AG10803 (cell line): ENCODE measurements around the gene KIF26A.
"Not testable (repeated sequence)": the region's sequence is repeated elsewhere in the genome, so short reads cannot be mapped to it uniquely, and the experiment has no call there.

Experiments
- DNase-seq: peaks from one replicate; pipeline ENCODE4 v3.0.0; 2010; ENCODE audit warnings: low read depth
- H3K4me3 ChIP-seq: 2 replicates; pipeline ENCODE4 v1.5.1; 2011; ENCODE audit warnings: mild to moderate bottlenecking, low read length, control low read depth
- TF ChIP-seq, protein P1 (sequence below): conservative IDR thresholded peaks from 2 replicates; pipeline ENCODE4 v1.5.1; 2011; ENCODE audit warnings: mild to moderate bottlenecking, low read length, control low read depth, inconsistent platforms

The KIF26A gene

DNA sequence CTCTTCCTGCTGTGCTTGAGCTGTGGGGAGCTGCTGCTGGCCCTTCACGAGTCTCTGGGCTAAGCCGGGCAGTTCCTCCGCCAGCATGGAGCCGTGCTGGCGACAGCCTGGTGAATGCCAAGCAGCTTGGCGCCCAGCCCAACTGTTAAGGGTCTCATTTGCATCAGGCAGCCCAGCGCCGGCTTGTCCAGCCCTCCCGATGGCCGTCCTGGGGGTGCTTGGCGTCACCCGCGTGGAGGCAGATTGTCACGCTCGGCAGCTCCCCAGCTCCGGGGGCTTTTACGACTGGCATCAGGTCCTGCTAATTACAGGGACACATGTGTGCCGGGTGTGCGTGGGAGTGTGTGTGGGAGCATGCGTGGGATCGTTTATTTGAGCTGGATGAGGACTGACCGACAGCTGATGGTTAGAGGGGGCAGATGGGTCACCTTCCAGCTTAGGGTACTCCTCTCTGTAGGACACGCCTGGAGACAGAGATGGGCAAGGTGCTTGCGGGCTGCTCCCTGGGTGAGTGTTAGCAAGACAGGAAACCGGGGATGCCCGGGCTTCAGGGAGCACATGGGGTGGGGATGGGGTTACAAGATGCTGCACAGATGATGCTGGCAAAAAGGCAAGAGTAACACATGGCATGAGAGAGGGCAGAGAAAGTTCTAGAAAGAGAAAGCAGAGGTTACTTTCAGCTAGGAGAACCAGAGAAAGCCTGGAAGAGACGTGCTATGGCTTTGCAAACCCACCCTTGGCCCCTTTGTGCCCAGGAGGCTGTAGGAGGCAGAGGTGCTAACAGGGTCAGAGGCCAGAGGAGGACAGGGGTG, 64.1 kb downstream of the KIF26A start:
- TF ChIP-seq, protein P1, sequence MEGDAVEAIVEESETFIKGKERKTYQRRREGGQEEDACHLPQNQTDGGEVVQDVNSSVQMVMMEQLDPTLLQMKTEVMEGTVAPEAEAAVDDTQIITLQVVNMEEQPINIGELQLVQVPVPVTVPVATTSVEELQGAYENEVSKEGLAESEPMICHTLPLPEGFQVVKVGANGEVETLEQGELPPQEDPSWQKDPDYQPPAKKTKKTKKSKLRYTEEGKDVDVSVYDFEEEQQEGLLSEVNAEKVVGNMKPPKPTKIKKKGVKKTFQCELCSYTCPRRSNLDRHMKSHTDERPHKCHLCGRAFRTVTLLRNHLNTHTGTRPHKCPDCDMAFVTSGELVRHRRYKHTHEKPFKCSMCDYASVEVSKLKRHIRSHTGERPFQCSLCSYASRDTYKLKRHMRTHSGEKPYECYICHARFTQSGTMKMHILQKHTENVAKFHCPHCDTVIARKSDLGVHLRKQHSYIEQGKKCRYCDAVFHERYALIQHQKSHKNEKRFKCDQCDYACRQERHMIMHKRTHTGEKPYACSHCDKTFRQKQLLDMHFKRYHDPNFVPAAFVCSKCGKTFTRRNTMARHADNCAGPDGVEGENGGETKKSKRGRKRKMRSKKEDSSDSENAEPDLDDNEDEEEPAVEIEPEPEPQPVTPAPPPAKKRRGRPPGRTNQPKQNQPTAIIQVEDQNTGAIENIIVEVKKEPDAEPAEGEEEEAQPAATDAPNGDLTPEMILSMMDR: no peak
- no peak overlapping the region for H3K4me3 ChIP-seq
- no peak for DNase-seq

DNA sequence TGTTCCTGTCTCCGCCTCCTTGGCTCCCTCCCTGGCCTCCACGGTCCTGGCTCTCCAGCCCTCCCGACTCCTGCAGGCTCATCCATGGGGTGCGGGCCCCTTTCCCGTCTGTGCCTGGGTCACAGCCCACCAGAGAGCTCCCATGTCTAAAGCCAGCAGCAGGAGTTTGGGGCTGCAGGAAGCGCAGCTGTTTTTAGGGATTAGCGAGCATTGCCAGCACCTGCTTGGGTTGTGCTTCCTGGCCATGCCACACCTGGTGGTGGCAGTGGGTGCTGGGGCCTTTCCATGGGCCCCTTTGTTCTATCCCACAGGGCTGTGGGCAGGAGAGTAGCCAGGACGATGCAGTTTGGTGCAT, 64.7 kb downstream of the KIF26A start:
- TF ChIP-seq, protein P1: no peak
- H3K4me3 ChIP-seq: no peak overlapping the region
- no peak for DNase-seq

DNA sequence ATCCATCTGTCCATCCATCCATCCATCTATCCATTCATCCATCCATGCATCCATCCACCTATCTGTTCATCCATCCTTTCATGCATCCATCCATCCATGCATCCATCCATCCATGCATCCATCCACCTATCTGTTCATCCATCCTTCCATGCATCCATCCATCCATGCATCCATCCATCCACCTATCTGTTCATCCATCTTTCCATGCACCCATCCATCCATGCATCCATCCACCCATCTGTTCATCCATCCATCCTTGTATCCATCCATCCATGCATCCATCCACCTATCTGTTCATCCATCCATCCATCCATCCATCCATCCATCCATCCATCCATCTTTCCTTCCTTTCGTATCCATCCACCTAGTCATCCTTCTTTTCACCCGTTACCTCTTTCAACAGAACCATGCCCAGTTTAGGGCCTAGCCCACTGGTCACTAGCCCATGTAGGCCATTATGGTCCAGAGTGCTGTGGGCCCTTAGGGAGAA, 66.3 kb downstream of the KIF26A start:
- TF ChIP-seq, protein P1: no peak
- no peak overlapping the region for H3K4me3 ChIP-seq
- DNase-seq: no peak

DNA sequence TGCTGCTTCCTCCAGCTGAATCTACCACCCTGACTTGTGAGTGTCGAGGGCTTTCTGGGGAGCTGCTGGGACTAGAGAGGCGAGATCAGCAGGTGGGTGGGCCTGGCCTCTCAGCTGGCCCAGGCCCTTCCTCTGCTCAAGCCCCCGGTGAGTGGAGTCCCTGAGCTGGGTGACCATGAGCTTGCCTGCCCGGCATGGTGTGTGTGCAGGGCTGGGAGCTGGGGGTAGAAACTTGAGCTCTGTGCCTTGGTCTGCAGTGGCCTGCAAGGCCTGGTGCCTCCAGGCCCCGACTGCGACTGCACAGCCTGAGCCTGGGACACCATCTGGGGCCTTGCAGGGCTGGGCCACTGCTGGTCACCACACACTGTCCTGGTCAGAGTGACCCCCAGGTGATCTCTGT, 67.4 kb downstream of the KIF26A start:
- DNase-seq: no peak
- H3K4me3 ChIP-seq: no peak overlapping the region
- TF ChIP-seq, protein P1: no peak

DNA sequence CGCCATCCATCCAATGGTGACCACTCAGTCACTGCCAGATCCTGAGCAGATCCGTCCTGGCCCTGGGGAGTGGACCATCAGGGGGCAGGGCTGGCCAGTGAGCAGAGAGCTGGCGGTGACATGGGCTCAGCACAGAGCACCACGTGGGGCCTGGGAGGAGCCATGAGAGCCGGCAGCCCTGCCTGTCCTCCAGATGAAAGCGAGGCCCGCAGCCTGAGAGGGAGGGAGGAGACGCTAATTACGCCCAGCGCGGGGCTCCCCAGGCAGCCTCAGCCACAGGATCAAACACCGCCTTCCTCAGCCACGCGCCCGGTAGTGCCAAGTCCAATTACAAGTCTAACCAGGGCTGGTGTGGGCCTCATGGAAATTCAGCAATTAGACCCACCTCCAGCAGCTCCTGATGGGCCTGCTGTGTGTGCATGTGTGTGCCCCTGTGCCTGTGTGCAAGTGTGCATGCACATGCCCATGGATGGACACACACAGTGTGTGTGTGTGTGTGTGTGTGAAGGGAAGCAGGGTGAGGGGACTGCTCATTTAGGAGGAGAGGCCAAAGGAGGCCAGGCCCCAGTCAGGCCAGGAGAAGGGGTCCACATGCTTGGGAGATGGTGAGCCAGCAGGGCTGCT, 68.0 kb downstream of the KIF26A start:
- H3K4me3 ChIP-seq: no peak overlapping the region
- TF ChIP-seq, protein P1: no peak
- DNase-seq: no peak

DNA sequence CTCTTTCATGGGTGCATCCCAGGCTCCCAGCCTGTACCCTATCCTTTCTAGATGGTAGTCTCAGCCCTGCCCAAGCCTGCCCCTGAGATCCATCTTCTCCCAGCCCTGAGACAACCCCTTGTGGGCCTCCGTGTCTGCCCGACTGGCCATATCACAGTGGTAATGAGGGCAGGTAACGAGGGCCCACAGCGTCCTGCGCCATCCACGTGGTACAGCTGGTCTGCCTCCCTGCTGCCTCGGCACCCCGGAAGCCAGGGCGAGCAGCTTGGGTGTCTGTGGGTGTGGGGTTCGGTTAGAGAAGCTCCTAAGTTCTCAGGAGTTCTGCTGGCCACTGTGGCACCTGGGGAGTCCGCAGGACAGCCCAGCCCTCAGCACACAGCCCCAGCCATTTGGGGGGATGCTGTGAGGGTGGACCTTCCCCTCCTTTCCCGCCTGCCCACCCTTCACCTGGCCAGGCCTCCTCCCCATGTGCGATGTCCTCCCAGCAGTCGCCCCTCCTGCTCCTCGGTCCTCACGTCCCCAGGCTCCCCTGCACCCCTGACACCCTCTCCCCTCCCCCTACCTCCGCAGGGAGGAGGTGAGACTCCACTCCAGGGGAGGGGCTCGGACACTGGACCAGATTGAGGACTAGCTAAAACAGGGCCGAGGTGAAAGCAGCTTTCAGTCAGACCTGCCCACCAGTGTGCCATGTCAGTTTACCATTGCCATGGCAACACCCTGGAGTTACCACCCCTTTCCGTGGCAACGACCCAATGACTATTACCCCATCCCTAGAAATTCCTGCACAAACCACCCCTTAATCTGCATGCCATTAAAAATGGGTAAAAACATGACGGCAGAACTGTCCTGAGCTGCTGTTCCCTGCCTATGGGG, 69.0 kb downstream of the KIF26A start:
- TF ChIP-seq, protein P1: no peak
- no peak overlapping the region for H3K4me3 ChIP-seq
- DNase-seq: no peak

DNA sequence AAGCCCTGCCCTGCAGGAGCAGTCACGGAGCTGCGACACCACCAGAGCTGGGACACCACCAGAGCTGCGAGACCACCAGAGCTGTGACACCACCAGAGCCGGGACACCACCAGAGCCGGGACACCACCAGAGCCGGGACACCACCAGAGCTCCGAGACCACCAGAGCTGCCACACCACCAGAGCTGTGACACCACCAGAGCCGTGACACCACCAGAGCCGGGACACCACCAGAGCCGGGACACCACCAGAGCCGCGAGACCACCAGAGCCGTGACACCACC, 69.6 kb downstream of the KIF26A start:
- DNase-seq, H3K4me3 ChIP-seq: not testable (repeated sequence)

DNA sequence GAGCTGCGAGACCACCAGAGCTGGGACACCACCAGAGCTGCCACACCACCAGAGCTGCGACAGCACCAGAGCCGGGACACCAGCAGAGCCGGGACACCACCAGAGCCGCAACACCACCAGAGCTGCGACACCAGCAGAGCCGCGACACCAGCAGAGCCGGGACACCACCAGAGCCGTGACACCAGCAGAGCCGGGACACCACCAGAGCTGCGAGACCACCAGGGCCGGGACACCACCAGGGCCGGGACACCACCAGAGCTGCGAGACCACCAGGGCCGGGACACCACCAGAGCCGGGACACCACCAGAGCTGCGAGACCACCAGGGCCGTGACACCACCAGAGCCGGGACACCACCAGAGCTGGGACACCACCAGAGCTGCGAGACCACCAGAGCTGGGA, 69.9 kb downstream of the KIF26A start:
- H3K4me3 ChIP-seq, DNase-seq: not testable (repeated sequence)

DNA sequence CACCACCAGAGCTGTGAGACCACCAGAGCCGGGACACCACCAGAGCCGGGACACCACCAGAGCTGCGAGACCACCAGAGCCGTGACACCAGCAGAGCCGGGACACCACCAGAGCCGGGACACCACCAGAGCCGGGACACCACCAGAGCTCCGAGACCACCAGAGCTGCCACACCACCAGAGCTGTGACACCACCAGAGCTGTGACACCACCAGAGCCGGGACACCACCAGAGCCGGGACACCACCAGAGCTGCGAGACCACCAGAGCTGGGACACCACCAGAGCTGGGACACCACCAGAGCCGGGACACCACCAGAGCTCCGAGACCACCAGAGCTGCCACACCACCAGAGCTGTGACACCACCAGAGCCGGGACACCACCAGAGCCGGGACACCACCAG, 70.7 kb downstream of the KIF26A start:
- not testable (repeated sequence) for H3K4me3 ChIP-seq, DNase-seq
